HUDEP-2 (cell line): ENCODE measurements around the gene AURKAIP1.

Experiments used
- DNase-seq, 76 experiments: peaks; one replicate each; lab custom pipeline; 2025; ENCODE audit not compliant: unreplicated experiment in 76 of 76; lab: John Stamatoyannopoulos, UW

AURKAIP1 gene

DNA sequence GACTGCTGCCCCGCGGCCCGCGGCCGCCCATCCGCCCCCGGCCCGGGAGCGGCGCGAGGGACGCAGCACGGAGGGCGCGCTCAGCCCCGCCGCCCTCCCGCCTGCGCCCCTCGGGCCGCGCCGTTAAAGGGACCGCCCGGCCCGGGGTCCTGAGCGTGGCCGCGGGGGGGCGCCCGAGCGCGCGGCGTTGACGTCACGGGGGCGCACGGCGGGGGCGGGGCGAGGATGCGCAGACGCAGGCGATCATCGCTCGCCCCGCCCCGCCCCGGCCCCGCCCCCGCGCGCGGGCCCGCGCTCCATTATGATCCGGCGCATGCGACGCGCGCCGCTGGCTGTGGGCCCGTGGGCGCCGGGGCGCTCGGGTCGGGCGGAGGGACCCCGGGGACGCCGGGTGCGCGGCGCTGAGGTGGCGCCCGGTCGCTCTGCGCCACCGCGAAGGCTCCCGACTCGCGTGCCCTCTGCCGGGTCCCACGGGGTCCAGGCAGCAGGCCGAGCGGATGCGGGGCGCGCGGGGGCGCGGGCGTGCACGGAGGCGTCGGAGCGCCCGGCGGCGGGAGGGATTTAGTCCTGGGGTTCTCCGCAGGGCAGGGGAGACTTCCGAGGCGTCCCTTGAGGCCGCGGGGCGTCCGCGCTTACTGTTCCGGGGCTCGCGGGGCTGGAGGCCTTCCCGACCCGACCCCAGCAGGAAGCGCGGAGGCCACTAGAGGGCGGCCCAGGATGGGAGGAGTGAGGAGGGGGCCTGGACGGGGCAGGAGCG, 25.6 kb downstream of the AURKAIP1 start, which contains the start of gene DVL1:
Gene DVL1 (minus strand): TSS at position 163 of the 757 bp plus-strand sequence. CDS start 353 bp downstream, outside the sequence.
- DNase-seq, result peak in 47 of 76 experiments; percentile 11 to 62 (median 37)

DNA sequence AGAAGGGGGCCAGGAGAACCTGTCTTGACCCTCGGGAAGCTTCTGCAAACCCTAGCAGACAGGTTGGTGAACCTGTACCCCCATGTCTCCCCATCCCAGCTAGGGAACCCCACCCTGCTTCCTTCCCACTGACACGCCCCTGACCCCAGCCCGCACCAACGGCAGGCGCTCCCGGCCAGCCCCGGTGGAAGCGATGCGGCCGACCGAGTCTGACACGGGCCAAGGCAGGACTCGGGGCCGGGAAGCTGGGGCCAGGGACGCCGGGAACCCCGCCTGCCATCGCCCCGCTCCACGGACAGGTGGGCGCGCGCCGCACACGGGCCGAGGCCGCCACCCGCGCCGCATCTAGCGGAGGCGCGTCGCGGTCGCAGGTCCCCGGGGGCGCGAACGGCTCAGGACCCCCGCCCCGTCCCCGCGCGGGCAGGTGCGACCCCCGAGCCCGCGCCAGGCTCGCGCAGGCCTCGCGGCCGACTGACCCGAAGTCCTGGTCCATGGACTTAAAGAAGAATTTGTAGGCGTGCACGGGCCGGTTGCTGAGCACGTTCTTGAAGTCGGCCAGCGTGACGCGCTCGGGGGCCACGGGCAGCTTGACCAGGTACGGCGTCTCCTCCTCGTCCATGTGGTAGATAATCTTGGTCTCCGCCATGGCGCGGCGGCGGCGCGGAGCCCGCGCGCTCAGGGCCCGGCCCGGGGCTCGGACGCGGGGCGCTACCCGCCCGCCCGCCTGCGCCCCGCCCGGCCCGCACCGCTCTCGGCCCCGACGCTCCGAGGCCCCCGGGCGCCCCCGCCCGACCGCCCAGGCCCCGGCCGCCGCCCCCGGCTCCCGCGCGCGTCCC, 26.4 kb downstream of the AURKAIP1 start:
- peak in 4 of 76 experiments; percentile 17 to 43 (median 28) for DNase-seq

DNA sequence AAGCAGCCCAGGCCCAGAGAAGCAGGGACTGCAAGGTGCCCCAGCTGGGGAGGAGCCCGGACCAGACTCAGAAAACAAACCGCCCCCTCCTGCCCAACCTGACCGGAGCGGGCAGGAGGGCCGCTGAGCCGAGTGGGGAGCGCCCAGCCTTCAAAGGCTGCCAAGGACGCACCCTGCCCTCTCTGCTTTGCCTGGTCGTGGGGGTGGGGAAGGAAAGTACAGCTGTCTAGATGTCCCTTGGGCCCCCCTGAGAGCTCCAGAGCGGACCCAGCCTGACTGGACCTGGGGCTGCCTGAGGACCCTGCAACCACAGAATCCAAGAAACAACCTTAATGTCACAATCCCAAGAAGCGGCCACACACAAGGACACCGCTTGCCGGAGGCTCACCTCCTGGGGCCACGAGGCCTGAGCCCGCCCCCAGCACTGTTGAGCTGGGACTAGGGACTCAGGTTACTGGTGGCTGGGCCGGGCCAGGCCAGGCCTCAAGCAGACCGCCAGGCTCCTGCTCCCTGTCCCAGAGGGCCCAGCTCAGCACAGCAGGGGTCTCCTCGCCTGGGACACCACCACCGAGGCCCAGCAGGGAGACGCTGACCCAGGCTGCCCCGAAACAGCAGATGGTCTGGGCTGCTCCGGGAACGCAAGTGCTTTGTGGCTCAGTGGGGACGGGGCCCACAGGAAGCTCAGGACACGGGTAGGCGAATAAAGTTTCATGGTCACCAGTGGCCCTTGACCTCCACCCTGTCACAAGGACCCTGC, 27.2 kb downstream of the AURKAIP1 start:
- DNase-seq, result peak in 69 of 76 experiments; percentile 23 to 76 (median 57)

DNA sequence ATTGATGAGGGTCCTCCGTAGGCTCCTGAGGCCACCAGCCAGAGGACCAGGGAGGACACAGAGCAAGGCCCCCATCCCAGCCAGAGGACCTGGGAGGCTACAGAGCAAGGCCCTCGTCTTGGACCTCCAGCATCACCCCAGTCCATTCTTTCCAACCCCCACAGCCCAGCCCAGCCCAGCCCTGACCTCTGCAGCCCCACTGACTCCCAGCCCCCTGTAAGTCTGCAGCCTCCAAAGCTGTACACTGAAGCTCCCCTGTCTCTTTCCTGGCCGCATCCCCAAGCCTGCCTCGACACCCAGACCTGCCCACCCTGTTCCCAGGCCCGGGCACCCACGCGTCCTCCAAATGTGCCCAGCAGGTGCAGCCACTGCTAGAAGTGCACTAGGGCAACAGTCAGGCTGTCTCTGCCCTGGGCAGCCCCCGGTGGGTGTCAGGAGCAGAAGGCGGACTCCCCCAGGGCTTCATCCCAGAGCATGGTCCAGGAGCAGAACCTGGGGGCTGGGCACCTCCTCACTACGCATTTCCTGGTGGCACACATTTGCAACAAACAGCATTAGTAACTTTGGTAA, 27.9 kb downstream of the AURKAIP1 start:
- DNase-seq, result no peak

DNA sequence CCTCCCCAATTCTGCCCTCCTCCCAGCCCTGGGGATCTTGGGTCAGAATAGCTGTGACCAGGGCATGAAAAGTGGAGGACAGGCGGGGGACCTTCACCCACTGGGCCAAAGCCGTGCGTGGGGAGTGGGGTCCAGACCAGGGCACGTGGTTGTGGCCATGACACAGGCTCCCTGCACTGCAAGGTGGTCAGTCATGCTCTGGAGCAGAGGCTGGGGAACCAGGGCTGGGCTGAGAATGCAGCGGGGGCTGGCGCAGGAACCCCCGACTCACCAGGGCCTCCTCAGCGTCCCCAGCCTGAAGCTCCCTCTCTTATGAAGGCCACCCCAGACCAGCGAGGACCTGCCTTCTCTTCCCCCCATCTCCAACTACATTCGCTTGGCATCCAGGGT, 28.5 kb downstream of the AURKAIP1 start:
- DNase-seq, result no peak

DNA sequence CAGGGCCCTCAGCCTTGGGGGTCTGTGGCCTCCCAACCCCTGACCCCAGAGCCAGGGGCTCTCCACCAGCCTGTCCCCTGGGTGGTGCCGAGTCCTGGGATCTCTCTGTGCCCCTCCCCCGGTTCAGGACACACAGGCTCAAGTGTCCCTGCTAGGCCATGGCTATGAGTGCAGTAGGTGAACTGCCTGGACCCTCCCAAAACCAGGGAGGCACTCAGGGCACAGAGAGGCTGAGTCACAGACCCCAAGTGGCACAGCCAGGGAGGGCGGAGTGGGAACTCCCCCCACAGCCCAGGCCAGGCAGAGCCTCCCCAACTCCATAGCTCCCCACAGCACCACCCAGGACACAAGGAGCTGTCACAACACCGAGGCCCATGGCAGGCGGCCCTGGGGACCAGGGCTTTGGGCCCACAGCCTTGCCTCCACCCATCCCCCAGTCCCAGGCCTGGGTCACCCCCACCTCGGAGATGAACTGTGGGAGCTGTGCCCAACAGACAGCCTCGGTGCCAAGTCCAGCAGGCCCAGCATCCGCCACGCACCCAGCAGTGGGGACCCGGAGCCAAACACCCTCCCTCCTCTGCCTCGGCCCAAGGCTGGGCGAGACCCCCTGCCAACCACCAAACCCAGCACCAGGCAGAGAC, 29.0 kb downstream of the AURKAIP1 start:
- no peak for DNase-seq

DNA sequence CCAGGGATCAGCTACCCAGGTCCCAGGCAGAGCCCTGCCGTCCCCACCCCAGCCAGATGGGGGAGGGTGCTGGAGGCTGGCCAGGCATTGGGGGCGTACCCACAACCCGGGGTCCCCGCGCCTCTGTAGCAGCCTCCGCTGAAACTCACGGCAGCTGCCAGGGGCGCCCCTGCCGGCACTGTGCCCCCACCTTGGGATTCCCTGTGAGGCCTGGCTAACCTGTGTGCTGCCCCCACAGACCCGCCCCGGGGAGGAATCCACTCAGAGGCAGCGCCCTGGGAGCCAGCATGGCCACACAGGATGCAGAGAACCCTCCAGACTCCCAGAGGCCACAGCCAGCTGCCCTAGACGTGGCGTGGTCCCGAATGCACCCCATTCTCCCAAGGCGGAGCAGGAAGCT, 29.6 kb downstream of the AURKAIP1 start:
- DNase-seq, result no peak

DNA sequence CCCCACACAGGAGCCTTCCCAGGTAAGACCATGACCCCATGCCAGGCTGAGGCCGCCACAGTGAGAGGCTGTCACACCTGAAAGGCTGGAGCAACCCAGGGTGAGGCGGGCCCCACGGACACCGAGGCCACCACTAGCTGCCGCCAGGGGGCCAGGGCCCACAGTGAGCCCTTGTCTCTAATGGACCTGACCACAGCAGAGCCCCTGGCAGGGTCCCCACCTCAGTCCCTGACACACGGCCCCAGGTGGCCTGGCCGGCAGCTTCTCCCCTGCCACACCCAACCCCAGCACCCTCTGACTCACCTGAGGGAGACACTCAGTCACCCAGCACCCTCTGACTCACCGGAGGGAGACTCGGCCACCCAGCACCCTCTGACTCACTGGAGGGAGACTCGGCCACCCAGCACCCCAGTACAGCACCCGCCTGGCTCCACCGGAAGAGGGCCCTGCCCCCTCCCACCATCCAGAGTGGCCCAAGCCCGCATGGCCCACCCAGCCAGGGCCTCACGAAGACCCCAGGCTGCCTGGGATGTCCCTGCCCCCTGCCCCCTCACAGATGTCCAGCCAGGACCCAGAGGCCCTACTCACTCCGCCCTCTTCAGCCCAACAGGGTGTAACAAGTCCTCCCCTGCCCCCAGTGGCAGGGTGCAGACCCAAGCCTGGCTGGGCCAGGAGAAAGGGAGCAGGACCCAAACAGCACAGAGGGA, 30.2 kb downstream of the AURKAIP1 start:
- peak in 15 of 76 experiments; percentile 17 to 53 (median 31) for DNase-seq

DNA sequence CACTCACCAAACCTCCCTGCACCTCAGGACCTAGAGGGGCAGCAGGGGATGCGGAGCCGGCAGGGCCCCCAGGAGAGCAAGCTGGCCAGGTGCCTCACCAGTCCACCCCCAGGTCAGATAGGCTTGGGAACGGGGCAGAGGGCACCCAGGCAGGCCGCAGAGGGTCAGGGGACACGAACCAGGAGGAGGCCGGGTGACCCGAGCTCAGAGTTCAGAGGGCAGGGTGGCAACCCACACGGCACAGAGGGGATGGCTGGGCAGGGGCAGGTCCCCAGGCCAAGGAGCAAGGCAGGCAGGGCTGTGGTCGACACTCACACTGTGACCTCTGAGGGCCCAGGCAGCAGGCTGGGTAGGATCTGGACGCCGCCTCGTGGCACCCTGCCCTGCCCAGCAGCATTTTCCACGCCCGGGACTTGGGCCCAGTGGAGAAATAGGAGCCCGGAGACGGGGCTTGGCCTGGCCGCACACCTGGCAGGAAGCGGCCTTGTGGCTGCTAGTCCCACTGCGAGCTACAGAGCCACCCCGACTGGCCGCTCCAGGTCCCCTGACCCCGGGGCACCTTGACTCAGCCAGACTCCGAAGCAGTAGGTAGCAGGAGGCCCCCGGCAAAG, 31.1 kb downstream of the AURKAIP1 start:
- DNase-seq, result no peak

DNA sequence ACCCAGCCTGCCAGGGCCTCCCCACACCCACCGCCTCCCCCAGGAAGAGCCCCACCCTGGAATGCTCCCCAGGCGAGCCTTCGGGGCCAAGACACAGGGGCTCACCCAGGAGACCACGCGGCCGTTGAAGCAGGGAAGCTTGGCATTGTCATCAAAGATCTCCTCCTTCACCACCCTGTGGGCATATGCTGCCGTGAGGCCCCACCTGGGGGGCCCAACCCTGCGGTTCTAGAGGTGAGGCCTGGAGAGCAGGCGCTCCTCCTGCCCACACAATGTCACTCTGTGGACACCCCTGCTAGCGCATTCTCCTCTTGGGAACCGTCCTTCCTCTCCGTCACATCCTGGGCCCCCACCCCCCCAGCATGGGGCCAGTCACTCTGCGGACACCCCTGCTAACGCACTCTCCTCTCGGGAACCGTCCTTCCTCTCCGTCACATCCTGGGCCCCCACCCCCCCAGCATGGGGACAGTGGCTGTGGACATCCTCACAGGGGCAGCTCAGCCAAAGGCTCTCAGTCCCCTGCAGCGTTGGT, 32.4 kb downstream of the AURKAIP1 start:
- DNase-seq, result no peak

DNA sequence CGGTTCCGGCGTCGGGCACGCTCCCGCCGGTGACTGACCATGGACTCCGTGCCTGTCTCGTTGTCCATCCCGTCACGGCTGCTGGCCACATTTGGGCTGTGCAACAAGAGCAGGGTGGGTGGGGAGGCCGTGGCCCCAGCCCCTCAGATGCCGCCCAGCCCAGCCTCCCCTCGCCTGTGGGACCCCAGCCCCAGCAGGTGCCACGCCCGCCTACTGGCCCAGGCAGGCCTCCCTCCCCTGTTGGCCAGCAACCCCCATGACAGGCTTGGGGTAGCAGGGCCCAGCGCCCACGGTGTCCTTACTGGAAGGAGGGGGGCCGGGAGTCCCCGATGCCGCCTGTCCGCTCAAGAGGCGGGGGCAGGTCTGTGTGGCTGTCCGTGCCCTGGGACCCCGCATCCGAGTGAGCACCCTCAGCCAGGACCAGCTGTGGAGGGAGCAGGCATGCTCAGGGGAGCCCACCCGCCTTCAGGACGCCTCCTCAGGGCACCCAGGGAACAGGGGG, 32.9 kb downstream of the AURKAIP1 start:
- DNase-seq, result no peak

DNA sequence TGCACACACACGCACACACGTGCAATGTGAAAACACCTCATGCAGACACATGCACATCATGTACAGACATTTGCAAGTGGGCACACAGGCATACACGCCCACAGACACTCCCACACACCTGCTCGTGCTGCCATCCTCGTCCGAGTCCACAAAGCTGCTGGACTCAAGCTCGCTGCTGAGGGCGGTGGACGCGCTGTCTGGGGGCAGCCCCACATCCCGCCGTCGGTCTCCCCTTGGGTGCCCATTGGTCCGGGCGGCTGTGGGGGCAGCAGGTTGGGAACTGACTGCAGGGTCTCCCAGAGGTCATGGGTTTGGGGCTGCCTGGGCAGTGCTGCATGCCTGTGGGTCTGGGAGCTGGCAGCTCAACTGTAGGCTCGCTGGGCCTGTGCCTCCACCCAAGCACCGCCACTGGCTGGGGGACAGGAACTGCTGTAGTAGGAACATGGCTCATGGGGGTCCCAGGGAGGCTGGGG, 33.4 kb downstream of the AURKAIP1 start:
- DNase-seq, result no peak

DNA sequence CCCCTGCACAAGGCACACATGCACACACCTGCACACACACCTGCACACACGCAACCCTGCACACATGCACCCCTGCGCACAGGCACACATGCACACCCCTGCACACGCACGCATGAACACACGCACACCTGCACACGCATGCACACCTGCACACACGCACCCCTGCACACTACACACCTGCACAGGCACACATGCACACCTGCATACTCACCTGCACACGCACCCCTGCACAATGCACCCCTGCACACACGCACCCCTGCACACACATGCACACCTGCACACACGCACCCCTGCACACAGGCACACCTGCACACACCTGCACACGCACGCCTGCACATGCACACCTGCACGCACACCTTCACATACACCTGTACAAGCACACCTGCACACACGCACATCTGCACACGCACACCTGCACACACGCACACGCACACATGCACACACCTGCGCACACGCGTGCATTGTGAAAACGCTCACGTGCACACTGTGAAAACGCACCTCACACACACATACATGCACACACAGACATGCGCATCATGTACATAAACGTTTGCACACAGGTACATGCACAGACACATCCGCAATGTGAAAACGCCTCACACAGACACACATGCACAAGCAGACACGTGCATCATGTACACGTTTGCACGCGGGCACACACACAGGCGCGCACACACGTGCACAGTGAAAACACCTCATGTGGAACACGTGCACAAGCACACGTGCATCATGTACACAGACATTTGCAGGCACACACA, 34.0 kb downstream of the AURKAIP1 start:
- no peak for DNase-seq

DNA sequence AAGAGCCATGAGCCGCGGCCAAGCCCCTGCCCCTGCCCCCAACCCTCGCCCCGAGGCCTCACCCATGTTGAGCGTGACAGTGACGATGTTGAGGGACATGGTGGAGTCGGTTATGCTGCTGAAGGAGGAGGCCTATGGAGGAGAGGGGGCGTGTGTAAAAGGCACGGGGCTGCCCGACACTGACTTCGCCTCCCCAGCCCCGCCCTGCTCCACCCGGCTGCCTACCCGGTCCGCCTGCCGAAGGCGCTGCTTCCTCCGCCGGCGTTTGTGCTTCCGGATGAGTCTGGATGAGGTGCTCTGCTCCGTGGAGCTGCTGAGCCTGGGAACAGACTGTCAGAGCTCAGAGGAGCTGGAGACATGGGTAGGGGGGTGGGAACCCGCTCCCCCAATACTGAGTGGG, 34.8 kb downstream of the AURKAIP1 start:
- no peak for DNase-seq

DNA sequence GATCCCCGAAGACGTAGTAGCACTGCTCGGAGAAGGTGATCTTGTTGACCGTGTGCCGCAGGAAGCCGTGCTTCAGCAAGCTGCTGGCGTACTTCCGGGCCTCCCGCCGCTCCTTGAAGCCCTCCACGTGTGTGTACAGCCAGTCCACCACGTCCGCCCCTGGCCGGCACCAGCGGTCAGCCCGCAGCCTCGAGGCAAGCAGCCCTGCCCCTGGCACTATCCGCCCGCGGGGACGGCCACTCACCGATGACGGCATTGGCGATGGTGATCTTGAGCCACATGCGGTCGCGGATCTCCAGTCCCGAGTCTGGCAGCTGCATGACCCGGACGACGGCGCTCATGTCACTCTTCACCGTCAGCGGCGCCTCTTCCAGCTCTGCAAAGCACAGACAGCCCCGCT, 36.7 kb downstream of the AURKAIP1 start:
- no peak for DNase-seq

DNA sequence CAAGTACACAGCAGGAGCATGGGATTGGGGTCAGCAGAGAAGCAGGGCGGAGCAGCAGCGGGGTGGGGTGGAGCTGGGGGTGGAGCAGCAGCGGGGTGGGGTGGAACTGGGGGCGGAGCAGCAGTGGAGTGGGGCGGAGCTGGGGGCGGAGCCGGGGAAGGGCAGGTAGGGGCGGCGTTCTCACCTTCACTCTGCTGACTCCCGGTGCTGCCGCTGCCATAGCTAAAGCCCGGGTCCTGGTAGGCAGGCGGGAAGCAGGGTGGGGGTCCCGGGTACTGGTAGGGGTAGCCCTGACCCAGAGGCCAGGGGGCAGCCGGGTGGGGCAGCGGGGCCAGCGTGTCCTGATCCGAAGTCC, 37.2 kb downstream of the AURKAIP1 start:
- DNase-seq, result peak in 14 of 76 experiments; percentile 7 to 34 (median 20)

DNA sequence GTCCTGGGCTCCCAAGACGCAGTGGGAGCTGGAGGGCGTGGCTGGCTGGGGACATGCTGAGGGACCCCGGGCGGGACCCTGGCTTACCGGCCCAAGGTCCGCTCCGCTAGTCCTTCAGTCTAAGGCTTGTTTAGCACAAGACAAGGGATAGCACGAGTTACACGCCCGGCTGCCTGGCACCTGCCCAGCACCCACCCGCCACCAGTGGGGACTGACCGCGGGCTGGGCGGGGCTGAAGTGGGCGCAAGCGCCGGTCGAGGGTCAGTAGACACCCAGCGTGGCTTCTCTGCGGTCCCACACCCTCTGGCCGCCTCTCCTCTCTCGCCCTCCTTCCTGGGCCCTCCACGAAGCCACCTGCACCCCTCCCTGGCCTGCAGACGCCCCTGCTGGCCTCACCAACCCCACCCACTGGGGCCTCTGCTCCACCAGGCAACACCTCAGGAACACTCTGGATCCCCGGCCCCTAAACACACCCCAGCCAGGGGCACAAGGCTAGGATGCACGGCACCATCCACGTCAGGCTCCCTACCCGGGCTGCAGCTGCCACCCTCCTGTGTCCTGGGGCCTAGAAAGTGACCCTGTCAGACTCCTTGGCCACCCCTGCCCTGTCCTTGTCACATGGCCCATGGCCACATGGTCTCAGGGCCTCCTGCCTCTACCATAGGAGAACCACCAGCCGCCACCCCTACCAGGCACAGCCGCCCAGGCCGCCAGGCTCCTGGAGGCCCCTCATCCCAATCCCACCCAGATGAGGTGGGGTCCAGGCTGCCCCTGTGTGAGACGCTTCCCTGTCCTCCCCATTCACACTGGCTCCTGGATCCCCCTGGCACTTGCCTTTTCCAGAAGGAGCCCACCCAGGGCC, 37.8 kb downstream of the AURKAIP1 start:
- no peak for DNase-seq
